HPDE6-E6E7 (cell line): ENCODE results near the gene MLXIPL.
"Not testable (repeated sequence)": the region's sequence is repeated elsewhere in the genome, so short reads cannot be mapped to it uniquely, and the experiment has no call there.

Source experiments
- DNase-seq: peaks from one replicate; pipeline ENCODE4 v3.0.0; 2011; ENCODE audit warnings: missing footprints; ENCODE audit errors: extremely low spot score

The MLXIPL gene

DNA sequence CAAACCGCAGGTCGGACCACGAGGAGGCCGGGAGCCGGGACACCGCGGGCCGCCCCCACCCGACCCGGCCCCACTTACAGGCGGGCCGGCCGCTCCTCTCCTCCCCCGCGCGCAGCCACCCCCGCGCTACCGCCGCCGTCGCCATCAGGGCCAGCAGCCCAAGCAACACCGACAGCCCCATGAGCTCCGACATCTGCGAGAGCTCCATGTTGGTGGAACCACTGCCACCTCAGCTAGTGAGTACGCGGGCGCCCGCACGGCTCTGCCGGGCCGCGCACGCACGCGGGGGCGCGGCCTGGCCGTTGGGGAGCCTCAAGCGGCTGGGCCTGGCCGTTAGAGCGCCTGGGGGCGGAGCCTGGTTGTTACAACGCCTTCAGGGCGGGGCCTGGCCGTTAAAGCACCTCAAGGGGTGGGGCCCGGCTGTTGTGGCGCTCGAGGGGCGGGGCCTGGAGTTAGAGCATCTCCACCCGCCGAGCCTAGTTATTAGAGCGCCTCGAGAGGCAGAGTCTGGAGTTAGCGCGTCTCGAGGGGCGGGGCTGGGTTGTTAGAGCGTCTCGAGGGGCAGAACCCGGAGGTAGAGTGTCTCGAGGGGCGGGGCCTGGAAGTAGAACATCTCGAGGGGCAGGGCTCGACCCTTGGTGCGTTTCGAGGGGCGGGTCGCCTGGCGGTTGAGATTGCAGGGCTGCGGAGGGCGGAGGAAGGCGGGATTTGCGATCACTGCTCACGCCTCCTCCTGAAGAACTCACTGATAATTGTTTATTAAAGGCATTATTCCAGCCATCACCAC, 45.8 kb downstream of the MLXIPL start, which contains the start of gene TBL2:
Gene TBL2, minus strand, starts transcription at position 238 of the 787 bp plus-strand sequence. Its CDS starts 30 bp downstream, at position 208.
- peak; percentile 97 for DNase-seq

DNA sequence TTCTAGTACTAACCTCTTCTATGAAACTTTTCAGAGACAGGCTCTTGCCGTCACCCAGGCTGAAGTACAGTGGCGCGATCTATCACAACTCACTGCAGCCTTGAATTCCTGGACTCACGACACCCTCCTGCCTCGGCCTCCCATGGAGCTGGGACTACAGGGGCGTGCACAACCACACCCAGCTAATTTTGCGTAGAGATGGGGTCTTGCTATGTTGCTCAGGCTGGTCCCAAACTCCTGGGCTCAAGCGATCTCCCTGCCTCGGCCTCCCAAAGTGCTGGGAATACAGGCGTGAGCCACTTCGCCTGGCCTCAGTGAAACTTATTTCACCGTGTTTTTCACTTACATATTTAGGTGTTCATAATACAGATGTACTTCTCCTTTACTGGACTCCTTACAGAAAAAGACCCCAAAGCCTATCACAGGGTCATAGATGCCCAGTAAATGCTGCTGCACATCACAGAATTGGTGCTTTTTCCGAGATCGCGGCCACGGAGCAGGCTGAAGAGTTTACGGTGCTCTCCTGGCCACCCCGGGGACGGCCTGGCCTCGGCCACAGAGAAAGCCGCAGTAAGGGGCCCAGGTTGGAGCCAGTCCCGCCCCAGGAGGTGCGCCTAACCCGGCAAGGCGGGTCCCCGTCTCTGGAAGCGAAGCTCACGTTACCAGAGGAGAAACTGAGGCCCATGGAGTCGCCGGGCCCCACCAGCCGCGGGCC, 46.5 kb downstream of the MLXIPL start:
- no peak for DNase-seq

- DNase-seq: no peak
Measured at GRCh38 chr7:73573791-73574190, 50.5 kb downstream of the MLXIPL start.

- DNase-seq: no peak
Measured at GRCh38 chr7:73573276-73573675, 51.0 kb downstream of the MLXIPL start.

DNA sequence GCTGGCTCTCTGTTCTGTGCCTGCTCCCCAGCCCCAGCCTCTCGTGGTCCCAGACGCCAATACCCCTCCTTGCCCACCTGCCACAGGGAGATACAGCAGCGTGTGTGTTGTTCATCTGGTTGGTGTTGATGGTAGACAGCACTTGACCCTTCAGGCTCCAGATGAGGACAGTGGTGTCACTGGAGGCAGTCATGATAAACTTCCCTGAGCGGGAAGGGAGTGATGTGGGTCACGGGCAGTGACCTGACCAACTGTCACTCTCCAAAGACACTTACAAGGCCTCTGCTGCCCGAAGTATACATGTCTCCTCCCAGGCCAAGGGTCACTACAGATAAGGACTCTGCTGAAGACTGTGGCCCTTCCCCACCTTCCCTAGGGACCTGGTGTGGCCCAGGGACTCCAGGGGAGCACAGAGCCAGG, 51.5 kb downstream of the MLXIPL start:
- no peak for DNase-seq

- no peak for DNase-seq
Measured at GRCh38 chr7:73570977-73571376, 53.3 kb downstream of the MLXIPL start.

DNA sequence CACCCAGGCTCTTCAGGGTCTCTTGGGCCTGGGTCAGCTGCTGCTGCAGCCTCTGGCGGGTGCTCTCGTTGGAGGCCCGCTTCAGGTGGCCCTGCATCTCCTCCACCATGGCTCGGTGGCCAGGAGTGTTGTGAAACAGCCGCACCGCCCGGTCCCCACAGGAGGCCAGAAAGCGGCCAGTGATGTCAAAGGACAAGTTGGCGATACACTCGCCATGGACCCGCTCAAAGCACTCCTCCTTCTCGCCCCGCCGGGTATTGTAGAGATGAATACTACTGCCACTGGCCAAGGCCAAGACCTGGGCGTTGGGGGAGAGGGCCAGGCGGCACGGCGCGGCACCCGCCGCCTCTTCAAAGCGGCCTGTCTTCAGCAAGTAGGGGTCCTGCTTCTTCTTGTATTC, 53.8 kb downstream of the MLXIPL start:
- DNase-seq: no peak

DNA sequence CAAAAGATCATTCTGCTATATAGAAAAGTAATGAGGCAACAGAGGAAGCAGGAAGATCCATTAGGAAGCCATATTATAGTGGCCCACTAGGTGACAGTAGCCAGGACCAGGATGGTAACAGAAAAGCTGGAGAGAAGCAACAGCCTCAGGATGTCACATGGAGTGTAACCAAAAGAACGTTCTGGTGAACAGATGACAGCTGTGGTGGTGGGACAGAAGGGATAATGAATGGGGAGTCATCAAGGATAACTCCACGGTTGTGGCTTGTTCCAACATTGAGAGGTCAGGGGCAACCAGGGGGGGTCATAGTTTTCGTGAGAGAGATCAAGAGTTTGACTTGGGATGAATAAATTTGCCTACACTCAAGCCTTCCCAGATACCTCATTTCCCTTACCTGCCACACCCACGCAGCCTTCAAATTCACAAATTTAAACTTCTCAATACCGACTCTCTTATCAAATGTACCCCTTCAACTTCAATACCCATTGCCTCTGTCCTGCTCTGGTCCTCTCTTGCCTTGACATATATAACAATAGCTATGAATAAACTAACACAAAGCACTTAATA, 55.2 kb downstream of the MLXIPL start:
- no peak for DNase-seq

- no peak for DNase-seq
Measured at GRCh38 chr7:73567846-73568685, 56.3 kb downstream of the MLXIPL start.

GRCh38 chr7:73567140-73567539, 57.2 kb downstream of the MLXIPL start:
- DNase-seq: no peak

GRCh38 chr7:73566431-73566830, 57.9 kb downstream of the MLXIPL start:
- DNase-seq: not testable (repeated sequence)

- DNase-seq: no peak
Measured at GRCh38 chr7:73565675-73566340, 58.5 kb downstream of the MLXIPL start.

- peak; percentile 63 for DNase-seq
Measured at GRCh38 chr7:73560109-73560835, 64.0 kb downstream of the MLXIPL start.

- peak; percentile 90 for DNase-seq
Measured at GRCh38 chr7:73557397-73558257, 66.7 kb downstream of the MLXIPL start, which contains the start of gene BCL7B. Gene BCL7B (minus strand): TSS chr7:73557690. CDS start chr7:73557578, 112 bp downstream.

DNA sequence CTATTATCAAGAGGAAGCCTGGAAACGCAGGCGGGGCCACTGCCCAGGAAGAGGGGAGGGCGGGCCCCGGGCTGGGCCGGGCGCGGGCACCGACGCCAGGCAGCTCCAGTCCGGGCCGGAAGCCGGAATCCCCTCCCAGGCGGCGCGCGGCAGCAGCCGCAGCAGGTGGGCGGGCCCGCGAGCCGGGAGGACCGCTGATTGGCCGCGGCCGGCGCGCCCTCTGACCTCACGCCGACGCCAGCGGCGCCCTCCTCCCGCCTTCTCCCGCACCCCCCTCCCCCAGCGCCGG, 67.3 kb downstream of the MLXIPL start:
- peak; percentile 95 for DNase-seq

- DNase-seq: no peak
Measured at GRCh38 chr7:73556208-73557107, 67.9 kb downstream of the MLXIPL start.

DNA sequence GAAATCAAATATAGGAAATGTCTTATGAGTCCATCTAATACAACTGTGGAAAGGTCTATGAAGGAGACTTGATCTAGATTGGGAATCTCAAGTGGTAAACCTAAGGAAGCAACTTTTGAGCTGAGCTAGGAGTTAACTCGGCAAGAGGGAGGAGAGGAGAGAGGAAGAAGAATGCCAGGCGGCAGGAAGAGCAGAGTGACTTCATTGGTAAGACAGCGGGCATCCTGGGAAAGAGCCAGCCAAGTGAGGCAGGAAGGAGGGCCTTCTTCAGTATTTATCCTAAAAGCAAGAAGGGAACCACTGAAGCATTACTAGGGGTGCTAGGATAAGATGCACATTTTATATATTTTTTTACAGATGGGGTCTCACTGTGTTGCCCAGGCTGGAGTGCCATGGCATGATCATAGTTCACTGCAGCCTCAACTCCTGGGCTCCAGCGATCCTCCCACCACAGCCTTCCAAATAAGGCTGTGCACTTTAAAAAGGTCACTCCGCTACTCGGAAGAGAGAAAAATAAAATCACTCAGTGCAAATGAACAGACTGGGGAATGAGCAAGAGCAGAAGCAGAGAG, 68.8 kb downstream of the MLXIPL start:
- no peak for DNase-seq

- DNase-seq: not testable (repeated sequence)
Measured at GRCh38 chr7:73550093-73550492, 74.2 kb downstream of the MLXIPL start.
